HG03045 (cell line): ENCODE data around the gene HECA.

ENCODE experiments used
- ATAC-seq: cut with Tn5 transposase; IDR thresholded peaks from one replicate; pipeline ENCODE4 v1.9.1; 2021; ENCODE audit warnings: mild to moderate bottlenecking, moderate library complexity; ENCODE audit not compliant: unreplicated experiment

HECA gene

GRCh38 chr6:139159016-139159415, 24.1 kb downstream of the HECA start:
- no peak for ATAC-seq

DNA sequence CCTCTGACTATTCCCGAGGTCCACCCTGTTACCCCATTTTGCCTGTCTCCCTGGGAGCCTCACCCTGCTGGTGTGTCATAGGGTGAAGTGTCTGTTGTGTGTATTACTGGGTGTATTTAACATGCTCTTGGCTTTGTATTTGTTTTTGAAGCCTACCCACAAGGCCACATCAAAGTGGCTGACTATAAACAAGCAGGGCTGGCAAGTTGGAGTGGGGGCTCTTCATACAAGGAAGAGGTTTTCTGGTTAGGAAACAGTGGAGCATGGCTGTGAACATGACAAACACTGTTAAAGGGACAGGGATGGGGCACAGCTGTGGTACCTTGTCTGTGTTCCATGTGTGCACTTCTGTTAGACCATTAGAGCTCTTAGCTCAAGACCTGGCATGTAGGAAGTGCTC, 26.3 kb downstream of the HECA start:
- ATAC-seq: no peak

DNA sequence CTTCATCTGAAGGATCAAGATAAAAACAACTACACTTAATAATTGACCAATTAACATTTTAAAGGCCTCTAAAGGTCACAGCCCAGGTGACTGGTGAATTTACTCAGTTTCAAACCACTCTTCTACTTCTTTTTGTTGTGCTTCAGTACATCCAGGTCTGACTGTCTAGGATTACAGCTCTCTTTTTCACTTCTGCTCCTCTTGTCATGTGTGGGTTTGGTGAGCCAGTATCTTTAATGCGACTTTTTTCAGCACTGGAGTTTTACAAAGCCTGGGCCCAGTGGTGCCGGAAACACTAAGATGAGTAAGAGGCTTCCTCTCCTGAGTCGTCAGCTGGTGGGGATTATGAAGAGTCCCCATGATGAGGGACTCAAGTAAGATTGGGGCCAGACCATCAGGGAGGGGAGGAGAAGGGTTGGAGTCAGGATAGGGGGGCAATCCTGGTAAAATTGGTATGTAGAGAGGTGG, 27.0 kb downstream of the HECA start:
- peak; percentile 98 for ATAC-seq

GRCh38 chr6:139164001-139164400, 29.1 kb downstream of the HECA start:
- ATAC-seq: no peak

- ATAC-seq: no peak
Observed at GRCh38 chr6:139165324-139165723, 30.4 kb downstream of the HECA start.

DNA sequence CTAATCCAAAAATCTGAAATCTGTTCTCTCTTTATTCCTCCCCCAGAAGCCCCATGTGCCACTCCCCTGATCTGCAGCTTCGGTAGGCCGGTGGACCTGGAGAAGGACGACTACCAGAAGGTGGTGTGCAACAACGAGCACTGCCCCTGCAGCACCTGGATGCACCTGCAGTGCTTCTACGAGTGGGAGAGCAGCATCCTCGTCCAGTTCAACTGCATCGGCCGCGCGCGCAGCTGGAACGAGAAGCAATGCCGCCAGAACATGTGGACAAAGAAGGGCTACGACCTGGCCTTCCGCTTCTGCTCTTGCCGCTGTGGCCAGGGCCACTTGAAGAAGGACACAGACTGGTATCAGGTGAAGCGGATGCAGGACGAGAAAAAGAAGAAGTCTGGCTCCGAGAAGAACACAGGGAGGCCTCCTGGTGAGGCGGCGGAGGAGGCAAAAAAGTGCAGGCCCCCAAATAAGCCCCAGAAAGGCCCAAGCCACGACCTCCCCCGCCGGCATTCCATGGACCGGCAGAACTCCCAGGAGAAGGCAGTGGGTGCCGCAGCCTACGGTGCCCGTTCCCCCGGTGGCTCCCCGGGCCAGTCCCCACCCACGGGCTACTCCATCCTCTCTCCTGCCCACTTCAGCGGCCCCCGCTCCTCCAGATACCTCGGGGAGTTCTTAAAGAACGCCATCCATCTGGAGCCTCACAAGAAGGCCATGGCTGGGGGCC, 31.5 kb downstream of the HECA start:
- no peak for ATAC-seq

- ATAC-seq: no peak
Observed at GRCh38 chr6:139166956-139167313, 32.1 kb downstream of the HECA start.

DNA sequence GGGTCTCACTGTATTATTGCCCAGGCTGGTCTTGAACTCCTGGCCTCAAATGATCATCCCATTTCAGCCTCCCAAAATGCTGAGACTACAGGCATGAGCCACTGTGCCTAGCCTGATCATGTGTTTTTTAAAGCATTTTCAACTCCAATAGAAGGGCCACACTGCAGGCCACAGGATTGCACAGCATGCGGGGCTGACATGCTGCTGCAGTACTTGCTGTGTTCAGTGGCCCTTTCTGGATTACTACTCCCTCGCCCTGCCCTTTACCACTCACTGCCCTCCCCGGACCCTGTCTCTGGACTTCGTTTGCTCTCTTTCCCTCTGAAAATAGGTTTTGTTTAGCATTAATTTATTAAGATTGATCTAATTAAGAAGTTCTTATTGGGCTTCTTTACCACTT, 37.3 kb downstream of the HECA start:
- no peak for ATAC-seq

- no peak for ATAC-seq
Observed at GRCh38 chr6:139172567-139172966, 37.7 kb downstream of the HECA start.

- ATAC-seq: no peak
Observed at GRCh38 chr6:139173172-139173571, 38.3 kb downstream of the HECA start.

- ATAC-seq: no peak
Observed at GRCh38 chr6:139173822-139174221, 38.9 kb downstream of the HECA start.

GRCh38 chr6:139174961-139175360, 40.1 kb downstream of the HECA start:
- no peak for ATAC-seq

- ATAC-seq: no peak
Observed at GRCh38 chr6:139175389-139175948, 40.6 kb downstream of the HECA start.

DNA sequence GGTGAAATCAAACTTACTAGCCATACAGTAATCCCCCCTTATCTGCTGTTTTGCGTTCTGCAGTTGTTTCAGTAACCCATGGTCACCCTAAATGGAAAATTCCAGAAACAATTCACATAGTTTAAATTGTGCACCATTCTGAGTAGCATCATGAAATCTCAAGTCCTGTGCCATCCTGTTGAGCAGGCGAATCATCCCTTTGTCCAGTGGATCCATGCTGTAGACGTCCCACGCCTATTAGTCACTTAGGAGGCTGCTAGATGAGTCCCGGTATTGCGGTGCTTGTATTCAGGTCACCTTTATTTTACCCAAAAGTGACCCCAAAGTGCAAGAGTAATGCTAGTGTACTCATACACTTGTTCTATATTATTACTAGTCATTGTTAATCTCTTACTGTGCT, 46.4 kb downstream of the HECA start:
- no peak for ATAC-seq

DNA sequence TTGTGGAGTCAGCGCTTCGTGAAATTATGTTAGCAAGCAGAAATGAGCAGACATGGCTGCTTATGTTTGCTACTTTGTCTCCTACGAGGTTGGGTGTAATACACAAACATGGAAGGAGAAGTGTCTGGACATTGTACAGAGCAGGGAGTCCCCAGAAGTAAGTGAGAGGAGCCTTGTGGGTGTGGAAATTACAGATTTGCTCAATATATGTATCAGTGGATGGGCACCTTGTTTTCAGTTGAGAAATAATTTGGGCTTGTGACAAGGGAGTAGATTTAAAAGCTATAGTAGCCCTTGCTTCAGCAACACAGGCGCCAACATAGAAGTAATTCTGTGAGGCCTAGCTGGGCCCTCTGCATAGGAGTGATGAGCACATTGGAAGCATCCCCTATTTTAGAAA, 49.2 kb downstream of the HECA start:
- no peak for ATAC-seq

- ATAC-seq: no peak
Observed at GRCh38 chr6:139184459-139184858, 49.6 kb downstream of the HECA start.

DNA sequence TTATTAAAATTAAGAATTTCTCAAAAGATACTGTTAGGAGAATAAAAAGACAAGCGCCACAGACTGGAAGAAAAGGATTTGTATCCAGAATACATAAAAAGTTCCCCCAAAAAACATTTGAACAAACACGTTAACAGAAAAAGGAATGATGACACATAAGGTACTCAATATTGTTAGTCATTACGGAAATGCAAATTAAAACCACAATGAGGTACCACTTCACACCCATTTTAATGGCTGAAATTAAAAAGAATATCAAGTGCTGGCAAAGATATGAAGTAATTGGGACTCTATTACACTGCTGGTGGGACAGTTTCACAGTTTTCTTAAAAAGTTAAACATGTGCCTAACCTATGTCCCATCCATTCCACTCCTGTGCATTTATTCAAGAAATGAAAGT, 51.4 kb downstream of the HECA start:
- no peak for ATAC-seq

- no peak for ATAC-seq
Observed at GRCh38 chr6:139186692-139187091, 51.8 kb downstream of the HECA start.

DNA sequence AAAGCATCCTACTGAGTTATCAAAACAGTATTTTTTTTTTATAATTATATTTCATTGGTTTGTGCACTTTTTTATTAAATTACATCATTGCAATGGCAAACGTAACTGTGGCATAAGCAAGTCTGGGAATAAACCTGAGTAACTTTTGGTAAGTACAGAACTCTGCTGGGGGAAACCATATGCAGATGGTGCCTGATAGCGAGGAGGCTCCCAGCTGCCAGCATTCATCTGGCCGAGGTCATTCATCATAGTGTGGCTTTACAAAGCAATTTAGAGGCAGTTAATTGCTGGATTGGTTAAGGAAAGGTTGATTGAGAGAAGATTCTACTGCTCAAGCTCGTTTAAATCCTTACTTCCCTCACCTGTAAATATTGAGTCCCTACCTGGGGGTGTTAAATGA, 52.6 kb downstream of the HECA start:
- ATAC-seq: no peak

GRCh38 chr6:139189665-139190064, 54.8 kb downstream of the HECA start:
- ATAC-seq: no peak

DNA sequence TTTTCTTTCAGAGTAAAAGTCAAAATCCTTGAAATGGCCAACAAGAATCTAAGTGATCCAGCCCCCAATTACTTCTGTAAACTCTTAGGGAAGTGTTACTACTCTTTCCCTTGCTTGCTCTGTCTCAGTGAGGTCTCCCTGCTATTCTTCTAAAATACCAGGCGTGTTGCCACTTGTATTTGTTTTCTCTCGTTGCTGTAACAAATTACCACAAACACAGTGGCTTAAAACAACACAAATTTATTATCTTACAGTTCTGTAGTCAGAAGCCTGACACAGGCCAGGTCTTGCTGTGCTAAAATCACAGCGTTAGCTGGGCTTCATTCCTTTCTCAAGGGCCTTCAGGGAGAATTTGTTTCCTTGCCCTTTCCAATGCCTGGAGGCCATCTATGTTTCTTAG, 59.9 kb downstream of the HECA start:
- no peak for ATAC-seq

GRCh38 chr6:139198529-139199288, 63.8 kb downstream of the HECA start:
- no peak for ATAC-seq
